NK-92 (cell line): Measurements from ENCODE around the gene SELENOF.
"Not testable (repeated sequence)": the region's sequence is repeated elsewhere in the genome, so short reads cannot be mapped to it uniquely, and the experiment has no call there.

Experiments
- DNase-seq: peaks from one replicate; lab custom pipeline; 2025; ENCODE audit not compliant: unreplicated experiment; lab: John Stamatoyannopoulos, UW

The SELENOF gene

GRCh38 chr1:86819970-86820369, 94.0 kb downstream of the SELENOF start:
- DNase-seq: not testable (repeated sequence)

- DNase-seq: not testable (repeated sequence)
Observed at GRCh38 chr1:86817246-86817826, 96.6 kb downstream of the SELENOF start.

GRCh38 chr1:86814118-86814517, 99.8 kb downstream of the SELENOF start:
- DNase-seq: not testable (repeated sequence)
